K562 (cell line): ENCODE results near the gene FOXP4. TPM values are rescaled to one million over a fixed set of nuclear protein-coding genes. Genes with fewer than 3 reads are reported as not detected.

Source experiments
- ATAC-seq: fragments of 200-7000 bp; cut with Tn5 transposase; 3 replicates; pipeline ENCODE4 v1.9.1; 2020; ENCODE audit warnings: moderate library complexity
- BruUV-seq: library from RNA; stranded (reverse); fragments of 400-500 nt; replicated peaks from 2 replicates; lab custom pipeline; 2021; lab: Mats Ljungman, UMichigan
- CTCF ChIA-PET: fragments of 300-600 bp; formaldehyde crosslinking; extraction: SDS; loops from one replicate; lab custom pipeline; 2021; ENCODE audit warnings: low intra/inter-chr PET ratio; lab: Yijun Ruan, JAX
- POLR2A ChIA-PET: fragments of 300-600, 350-650 bp; sonication (Branson Sonifier 250); formaldehyde crosslinking; extraction: SDS; loops from one replicate; lab custom pipeline; 2021; ENCODE audit warnings: antibody characterized with exemption, inconsistent platforms; lab: Yijun Ruan, JAX
- DNase-seq, 4 experiments: peaks; one replicate each; pipeline versions ENCODE4 v3.0.0 to v3.0.0-alpha.2; 2011 to 2018; ENCODE audit warnings: low spot score in 3 of 4, mixed read lengths in 3 of 4; ENCODE audit errors: extremely low read depth in 1 of 4
- FAIRE-seq: peaks from 2 replicates; lab custom pipeline; 2011; peaks lifted over from hg19 to GRCh38; lab: Jason Lieb, UNC
- H2AFZ ChIP-seq: 2 replicates; pipeline ENCODE4 v1.6.0; 2011; ENCODE audit warnings: low read depth, low read length, control low read depth, inconsistent platforms
- H3K27ac ChIP-seq: fragments of 200-600 bp; 3 replicates; pipeline ENCODE4 v1.8.0; 2011; ENCODE audit warnings: low read depth, mild to moderate bottlenecking, control low read depth, inconsistent platforms, low read length, moderate library complexity, mixed read lengths; ENCODE audit errors: extremely low read depth
- H3K27me3 ChIP-seq, 2 experiments: fragments of 300-600 bp in 1 of 2; 2 replicates in 1 of 2; 3 replicates in 1 of 2; pipeline versions ENCODE4 v1.6.0 to v1.8.0; 2011; ENCODE audit warnings: inconsistent platforms in 2 of 2, low read length in 2 of 2, mild to moderate bottlenecking in 1 of 2, mixed read lengths in 1 of 2, moderate library complexity in 1 of 2; ENCODE audit not compliant: control insufficient read depth in 2 of 2, insufficient read depth in 2 of 2
- H3K36me3 ChIP-seq: fragments of 300-600 bp; 3 replicates; pipeline ENCODE4 v1.8.0; 2011; ENCODE audit warnings: mild to moderate bottlenecking, low read length, inconsistent platforms; ENCODE audit not compliant: control insufficient read depth, insufficient read depth
- H3K4me1 ChIP-seq, 2 experiments: fragments of 200-600 bp in 1 of 2; replicated peaks in 1 of 2; 2 replicates in 1 of 2; 3 replicates in 1 of 2; pipeline versions ENCODE4 v1.5.1 to v1.8.0; 2011; ENCODE audit warnings: inconsistent platforms in 2 of 2, low read length in 2 of 2, mild to moderate bottlenecking in 1 of 2, mixed read lengths in 1 of 2, moderate library complexity in 1 of 2; ENCODE audit not compliant: control insufficient read depth in 2 of 2, insufficient read depth in 2 of 2
- H3K4me2 ChIP-seq: 2 replicates; pipeline ENCODE4 v1.6.1; 2011; ENCODE audit warnings: low read length, control low read depth, inconsistent platforms, mixed read lengths; ENCODE audit not compliant: insufficient read depth
- H3K4me3 ChIP-seq: fragments of 200-600 bp; sonication (generic), shearing (Covaris generic); 2 replicates; pipeline ENCODE4 v1.5.1; 2016; ENCODE audit warnings: control low read depth, inconsistent platforms
- H3K79me2 ChIP-seq: fragments of 200-600 bp; 3 replicates; pipeline ENCODE4 v1.8.0; 2011; ENCODE audit warnings: low read length, inconsistent platforms; ENCODE audit not compliant: control insufficient read depth, insufficient read depth
- H3K9ac ChIP-seq, 2 experiments: 2 replicates each; pipeline versions ENCODE4 v1.6.0 to v1.6.1; 2011; ENCODE audit warnings: low read depth in 2 of 2, low read length in 2 of 2, control low read depth in 1 of 2, inconsistent platforms in 1 of 2, mild to moderate bottlenecking in 1 of 2, mixed read lengths in 1 of 2; ENCODE audit not compliant: insufficient read depth in 1 of 2
- H3K9me1 ChIP-seq: one replicate; pipeline ENCODE4 v1.6.0; 2011; ENCODE audit warnings: inconsistent platforms, mild to moderate bottlenecking, low read length, moderate library complexity; ENCODE audit not compliant: control insufficient read depth, insufficient read depth
- H3K9me3 ChIP-seq: replicated peaks from 2 replicates; pipeline ENCODE4 v1.5.1; 2011; ENCODE audit warnings: low read depth, low read length, inconsistent platforms; ENCODE audit not compliant: control insufficient read depth, insufficient read depth
- H4K20me1 ChIP-seq: replicated peaks from 2 replicates; pipeline ENCODE4 v1.6.1; 2011; ENCODE audit warnings: low read length, inconsistent platforms, mixed read lengths; ENCODE audit not compliant: control insufficient read depth, insufficient read depth
- GATAD2A ChIP-seq: fragments of 450-650 bp; IDR thresholded peaks from 2 replicates; pipeline ENCODE4 v1.6.1; 2017
- GTF2A2 ChIP-seq: IDR thresholded peaks from 2 replicates; pipeline ENCODE4 v1.6.1; 2016; ENCODE audit warnings: mild to moderate bottlenecking, missing genetic modification characterization, missing compliant biosample characterization
- HEY1 ChIP-seq: fragments of 250-450 bp; sonication (Bioruptor Pico); IDR thresholded peaks from 2 replicates; pipeline ENCODE4 v1.5.0; 2020; ENCODE audit warnings: mild to moderate bottlenecking, moderate library complexity, borderline replicate concordance
- NFXL1 ChIP-seq: fragments of 450-650 bp; formaldehyde crosslinking; IDR thresholded peaks from 2 replicates; pipeline ENCODE4 v1.4.0; 2021; ENCODE audit warnings: mild to moderate bottlenecking
- NFYB ChIP-seq: IDR thresholded peaks from 2 replicates; pipeline ENCODE4 v1.6.1; 2011; ENCODE audit warnings: mild to moderate bottlenecking, moderate library complexity; ENCODE audit not compliant: insufficient read length; ENCODE audit errors: extremely low read depth
- NR2C2 ChIP-seq, 2 experiments: fragments of 200-800 bp in 1 of 2; sonication (Bioruptor generic) in 1 of 2; sonication (generic) in 1 of 2; formaldehyde crosslinking in 1 of 2; IDR thresholded peaks; 2 replicates each; pipeline versions ENCODE4 v1.6.1 to v1.8.0; 2016 to 2022; ENCODE audit warnings: mild to moderate bottlenecking in 1 of 2, missing compliant biosample characterization in 1 of 2, missing genetic modification characterization in 1 of 2, missing genetic modification reagents in 1 of 2
- RAD51 ChIP-seq: fragments of 450-650 bp; IDR thresholded peaks from 2 replicates; pipeline ENCODE4 v1.7.1; 2016; ENCODE audit warnings: low read depth, mild to moderate bottlenecking, borderline replicate concordance
- RCOR1 ChIP-seq, 2 experiments: IDR thresholded peaks; 2 replicates each; pipeline ENCODE4 v1.6.1; 2012; ENCODE audit warnings: low read depth in 2 of 2, low read length in 2 of 2, borderline replicate concordance in 1 of 2, improper control_type of control experiment in 1 of 2
- SMC3 ChIP-seq: conservative IDR thresholded peaks from 2 replicates; pipeline ENCODE4 v1.6.1; 2011; ENCODE audit warnings: low read depth, low read length, improper control_type of control experiment; ENCODE audit not compliant: insufficient read depth
- SP1 ChIP-seq: sonication (generic); formaldehyde crosslinking; IDR thresholded peaks from 2 replicates; pipeline ENCODE4 v1.8.1; 2022; ENCODE audit warnings: mild to moderate bottlenecking, missing genetic modification reagents
- WGBS: fragments of 100-300 bp; shearing (Covaris generic); methylation state at CpG from one replicate; pipeline ENCODE4 v1.1.6; 2016; ENCODE audit warnings: low coverage, mixed read lengths; ENCODE audit not compliant: insufficient coverage; ENCODE audit errors: missing lambda C conversion rate; 5-methylcytosine and 5-hydroxymethylcytosine counted together
- in situ Hi-C: fragments of 300-500 bp; cut with MboI; formaldehyde crosslinking; loops from 4 replicates; pipeline ENCODE4 v1.15.0; 2018; ENCODE audit warnings: inconsistent platforms, mixed read lengths
- intact Hi-C: fragments of 100-400 bp; cut with micrococcal nuclease; formaldehyde crosslinking; loops from 2 replicates; pipeline ENCODE4 v1.14.2; 2022
- polyA plus RNA-seq, 8 experiments: library from polyadenylated mRNA; depleted of rRNA in 4 of 8; stranded (reverse) in 5 of 8; unstranded in 3 of 8; fragments of >200 nt; fragmentation: Nextera tagmentation in 2 of 8; fragmentation: Illumina TruSeq in 1 of 8; extraction: Ambion mirVana in 2 of 8; extraction: Trizol in 1 of 8; gene quantifications; 2 replicates each; pipeline versions ENCODE4 v1.2.1 to v1.2.3, GENCODE V29; 2011 to 2014; ENCODE audit warnings: inconsistent platforms in 1 of 8, missing spikeins in 1 of 8
- total RNA-seq, 7 experiments: library from RNA; depleted of rRNA in 6 of 7; stranded (reverse); fragments of >200 nt in 6 of 7; fragmentation: Illumina TruSeq in 2 of 7; extraction: Trizol in 2 of 7; gene quantifications; 2 replicates each; pipeline versions ENCODE4 v1.2.1 to v1.2.3, GENCODE V29; 2011 to 2021; ENCODE audit warnings: low replicate concordance in 1 of 7
- TF ChIP-seq, protein P1 (sequence below): fragments of 450-650 bp; formaldehyde crosslinking; IDR thresholded peaks from 2 replicates; pipeline ENCODE4 v1.4.0; 2020; ENCODE audit warnings: mild to moderate bottlenecking, moderate library complexity
- TF ChIP-seq, protein P2 (sequence below), 3 experiments: IDR thresholded peaks in 2 of 3; conservative IDR thresholded peaks in 1 of 3; 2 replicates each; pipeline ENCODE4 v1.5.1; 2011 to 2012; ENCODE audit warnings: low read length in 3 of 3, mild to moderate bottlenecking in 3 of 3, control low read depth in 2 of 3, improper control_type of control experiment in 1 of 3, inconsistent platforms in 1 of 3, low read depth in 1 of 3, mixed read lengths in 1 of 3, moderate library complexity in 1 of 3; ENCODE audit not compliant: insufficient read depth in 2 of 3
- TF ChIP-seq, protein P3 (sequence below): fragments of 450-650 bp; formaldehyde crosslinking; IDR thresholded peaks from 2 replicates; pipeline ENCODE4 v1.4.0; 2022; ENCODE audit warnings: missing genetic modification characterization

The FOXP4 gene
- total and polyA plus RNA-seq, 9 of the 15 experiments (the other 6 are each of a cell fraction or from before 2014, with no cell fraction given) = 0.11 to 29.4 (median 2.3) TPM

DNA sequence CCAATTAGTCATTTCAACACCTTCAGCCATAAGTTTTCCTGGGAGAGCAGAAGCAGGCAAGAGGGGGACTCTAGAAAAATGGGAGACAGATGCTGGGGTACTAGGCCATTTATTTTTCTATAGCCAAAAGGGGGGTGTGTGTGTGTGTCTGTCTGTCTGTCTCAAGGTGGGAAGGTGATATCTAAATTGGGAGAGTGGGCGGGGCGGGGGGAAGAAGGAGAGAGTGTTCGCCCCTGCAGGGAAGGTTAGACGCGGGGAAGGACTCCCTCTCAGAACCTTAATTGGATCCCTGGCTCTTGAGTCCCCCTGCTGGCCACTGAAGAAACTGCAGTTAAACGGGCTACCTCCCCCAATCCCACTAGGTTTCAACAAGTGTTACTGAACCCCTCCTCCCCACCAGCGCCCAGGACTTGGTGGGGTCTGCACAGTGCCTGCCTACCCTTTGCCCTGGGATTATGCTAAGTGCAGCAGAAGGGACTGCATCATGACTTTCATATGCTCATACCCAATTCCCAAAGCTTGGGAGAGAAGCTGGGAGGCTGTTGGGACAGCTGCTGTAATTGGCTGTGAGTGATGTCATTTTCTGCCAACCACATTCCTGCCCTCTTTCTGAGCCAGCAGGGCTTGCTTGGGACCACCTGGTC, 45.8 kb downstream of the FOXP4 start:
- no peak overlapping the region for H3K4me3 ChIP-seq
- peaks cover 0 to 7% of the 10 kb centered on the region in 2 experiments; a peak in 1 of 5 replicates for H3K4me1 ChIP-seq
- TSS peak; percentile 27 for BruUV-seq
- no peaks in the 10 kb centered on the region for H3K79me2 ChIP-seq
- no peak overlapping the region for H3K9ac ChIP-seq
- no peaks in the 10 kb centered on the region for H3K9me3 ChIP-seq
- WGBS = 2% methylated on average over 7 of the region's 7 CpGs
- intact Hi-C loops (loop anchor here (1.0 to 2.0 kb wide), 4 partner anchors 47 to 223 kb away; no protein-coding TSS in a partner anchor), in situ Hi-C loops (loop anchor here (5.0 to 10.0 kb wide), 2 partner anchors 130 to 227 kb away; no protein-coding TSS in a partner anchor)
- H3K27ac ChIP-seq = no peak overlapping the region
- no peaks in the 10 kb centered on the region for H3K27me3 ChIP-seq
- CTCF ChIA-PET = interaction anchor here (0.6 to 3.1 kb wide), 10 partner anchors 46 to 250 kb away, joined by 3 to 37 read pairs (median 4); no protein-coding TSS in a partner anchor
- 0 out of 2 replicates have a peak, but pooled peaks cover 9% of the 10 kb centered on the region for H4K20me1 ChIP-seq
- H3K4me2 ChIP-seq = no peak overlapping the region
- ATAC-seq = peak; percentile 93
- peaks cover 15% of the 10 kb centered on the region; the same call in 2 of the 3 replicates for H3K36me3 ChIP-seq
- POLR2A ChIA-PET = interaction anchor here (0.6 kb wide), 1 partner anchor 8 kb away, joined by 3 read pairs; no protein-coding TSS in a partner anchor
- peak; percentile 98 for FAIRE-seq
- H2AFZ ChIP-seq = no peak overlapping the region
- peak; percentile 80 to 92 (median 91) for DNase-seq
- no peaks in the 10 kb centered on the region for H3K9me1 ChIP-seq
- peak; percentile 85 for TF ChIP-seq SMC3
- 0 out of 2 replicates have a peak, but pooled peaks have one; percentile 26 for TF ChIP-seq NR2C2 (CRISPR knock-in tag; IDR thresholded peaks at IDR 0.05)
- TF ChIP-seq NR2C2 (tag; IDR thresholded peaks at IDR 0.05) = no peak
- TF ChIP-seq RCOR1 (IDR thresholded peaks at IDR 0.05; ENCODE audit: borderline replicate concordance in 1 of 2, low read depth in 2 of 2, low read length in 2 of 2) = peak in 1 of 2 experiments; percentile 9; a peak in 1 of 4 replicates
- 0 out of 2 replicates have a peak, but pooled peaks have one; percentile 29 for TF ChIP-seq SP1 (CRISPR knock-in tag)
- TF ChIP-seq NFYB = peak; percentile 22
- no peak for TF ChIP-seq RAD51
- no peak for TF ChIP-seq NFXL1
- TF ChIP-seq, protein P1, sequence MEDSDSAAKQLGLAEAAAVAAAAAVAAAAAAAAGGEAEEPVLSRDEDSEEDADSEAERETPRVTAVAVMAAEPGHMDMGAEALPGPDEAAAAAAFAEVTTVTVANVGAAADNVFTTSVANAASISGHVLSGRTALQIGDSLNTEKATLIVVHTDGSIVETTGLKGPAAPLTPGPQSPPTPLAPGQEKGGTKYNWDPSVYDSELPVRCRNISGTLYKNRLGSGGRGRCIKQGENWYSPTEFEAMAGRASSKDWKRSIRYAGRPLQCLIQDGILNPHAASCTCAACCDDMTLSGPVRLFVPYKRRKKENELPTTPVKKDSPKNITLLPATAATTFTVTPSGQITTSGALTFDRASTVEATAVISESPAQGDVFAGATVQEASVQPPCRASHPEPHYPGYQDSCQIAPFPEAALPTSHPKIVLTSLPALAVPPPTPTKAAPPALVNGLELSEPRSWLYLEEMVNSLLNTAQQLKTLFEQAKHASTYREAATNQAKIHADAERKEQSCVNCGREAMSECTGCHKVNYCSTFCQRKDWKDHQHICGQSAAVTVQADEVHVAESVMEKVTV (CRISPR knock-in tag) = peak; percentile 89
- 0 out of 2 replicates have a peak, but pooled peaks have one; percentile 16 for TF ChIP-seq GATAD2A
- TF ChIP-seq, protein P2, sequence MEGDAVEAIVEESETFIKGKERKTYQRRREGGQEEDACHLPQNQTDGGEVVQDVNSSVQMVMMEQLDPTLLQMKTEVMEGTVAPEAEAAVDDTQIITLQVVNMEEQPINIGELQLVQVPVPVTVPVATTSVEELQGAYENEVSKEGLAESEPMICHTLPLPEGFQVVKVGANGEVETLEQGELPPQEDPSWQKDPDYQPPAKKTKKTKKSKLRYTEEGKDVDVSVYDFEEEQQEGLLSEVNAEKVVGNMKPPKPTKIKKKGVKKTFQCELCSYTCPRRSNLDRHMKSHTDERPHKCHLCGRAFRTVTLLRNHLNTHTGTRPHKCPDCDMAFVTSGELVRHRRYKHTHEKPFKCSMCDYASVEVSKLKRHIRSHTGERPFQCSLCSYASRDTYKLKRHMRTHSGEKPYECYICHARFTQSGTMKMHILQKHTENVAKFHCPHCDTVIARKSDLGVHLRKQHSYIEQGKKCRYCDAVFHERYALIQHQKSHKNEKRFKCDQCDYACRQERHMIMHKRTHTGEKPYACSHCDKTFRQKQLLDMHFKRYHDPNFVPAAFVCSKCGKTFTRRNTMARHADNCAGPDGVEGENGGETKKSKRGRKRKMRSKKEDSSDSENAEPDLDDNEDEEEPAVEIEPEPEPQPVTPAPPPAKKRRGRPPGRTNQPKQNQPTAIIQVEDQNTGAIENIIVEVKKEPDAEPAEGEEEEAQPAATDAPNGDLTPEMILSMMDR (IDR thresholded peaks at IDR 0.05 in 2 of 3, conservative IDR thresholded peaks at IDR 0.05 in 1 of 3; ENCODE audit: insufficient read depth in 2 of 3, low read depth in 1 of 3, low read length in 3 of 3) = peak; percentile 93 to 98 (median 97)
- TF ChIP-seq, protein P3, sequence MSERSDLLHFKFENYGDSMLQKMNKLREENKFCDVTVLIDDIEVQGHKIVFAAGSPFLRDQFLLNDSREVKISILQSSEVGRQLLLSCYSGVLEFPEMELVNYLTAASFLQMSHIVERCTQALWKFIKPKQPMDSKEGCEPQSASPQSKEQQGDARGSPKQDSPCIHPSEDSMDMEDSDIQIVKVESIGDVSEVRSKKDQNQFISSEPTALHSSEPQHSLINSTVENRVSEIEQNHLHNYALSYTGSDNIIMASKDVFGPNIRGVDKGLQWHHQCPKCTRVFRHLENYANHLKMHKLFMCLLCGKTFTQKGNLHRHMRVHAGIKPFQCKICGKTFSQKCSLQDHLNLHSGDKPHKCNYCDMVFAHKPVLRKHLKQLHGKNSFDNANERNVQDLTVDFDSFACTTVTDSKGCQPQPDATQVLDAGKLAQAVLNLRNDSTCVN (CRISPR knock-in tag) = 0 out of 2 replicates have a peak, but pooled peaks have one; percentile 4
- no peak for TF ChIP-seq GTF2A2
- no peak for TF ChIP-seq HEY1 (CRISPR knock-in tag)
